IMR-90 (cell line): Measurements from ENCODE around the gene GATD1.

Experiments used
- BHLHE40 ChIP-seq: fragments of 150-350 bp; IDR thresholded peaks from 2 replicates; pipeline ENCODE4 v1.6.1; 2016; ENCODE audit warnings: mild to moderate bottlenecking, low read depth, low read length
- CEBPB ChIP-seq: IDR thresholded peaks from 2 replicates; pipeline ENCODE4 v1.6.1; 2012; ENCODE audit warnings: low read depth, low read length, improper control_type of control experiment
- CHD1 ChIP-seq: IDR thresholded peaks from 2 replicates; pipeline ENCODE4 v1.6.1; 2012; ENCODE audit warnings: low read depth, low read length, improper control_type of control experiment
- ELK1 ChIP-seq: fragments of 150-350 bp; IDR thresholded peaks from 2 replicates; pipeline ENCODE4 v1.6.1; 2016; ENCODE audit warnings: low read depth, mild to moderate bottlenecking, low read length, moderate library complexity, borderline replicate concordance
- FOS ChIP-seq: fragments of 150-350 bp; IDR thresholded peaks from 2 replicates; pipeline ENCODE4 v1.6.1; 2016; ENCODE audit warnings: low read depth, low read length
- MAZ ChIP-seq: IDR thresholded peaks from 2 replicates; pipeline ENCODE4 v1.6.1; 2012; ENCODE audit warnings: low read depth, mild to moderate bottlenecking, low read length, improper control_type of control experiment, moderate library complexity, borderline replicate concordance
- POLR2A ChIP-seq: IDR thresholded peaks from 2 replicates; pipeline ENCODE4 v1.6.1; 2012; ENCODE audit warnings: mild to moderate bottlenecking, low read depth, low read length
- RCOR1 ChIP-seq: IDR thresholded peaks from 2 replicates; pipeline ENCODE4 v1.6.1; 2012; ENCODE audit warnings: mild to moderate bottlenecking, low read length, improper control_type of control experiment; ENCODE audit not compliant: insufficient replicate concordance
- USF2 ChIP-seq: fragments of 150-350 bp; IDR thresholded peaks from 2 replicates; pipeline ENCODE4 v1.6.1; 2017; ENCODE audit warnings: mild to moderate bottlenecking, antibody characterized with exemption, low read length, low read depth
- TF ChIP-seq, protein P1 (sequence below): conservative IDR thresholded peaks from 2 replicates; pipeline ENCODE4 v1.5.1; 2012; ENCODE audit warnings: mild to moderate bottlenecking, low read depth, low read length, improper control_type of control experiment

GRCh38 chr11:821512-822371, 44.5 kb upstream of the GATD1 start:
- TF ChIP-seq, protein P1, sequence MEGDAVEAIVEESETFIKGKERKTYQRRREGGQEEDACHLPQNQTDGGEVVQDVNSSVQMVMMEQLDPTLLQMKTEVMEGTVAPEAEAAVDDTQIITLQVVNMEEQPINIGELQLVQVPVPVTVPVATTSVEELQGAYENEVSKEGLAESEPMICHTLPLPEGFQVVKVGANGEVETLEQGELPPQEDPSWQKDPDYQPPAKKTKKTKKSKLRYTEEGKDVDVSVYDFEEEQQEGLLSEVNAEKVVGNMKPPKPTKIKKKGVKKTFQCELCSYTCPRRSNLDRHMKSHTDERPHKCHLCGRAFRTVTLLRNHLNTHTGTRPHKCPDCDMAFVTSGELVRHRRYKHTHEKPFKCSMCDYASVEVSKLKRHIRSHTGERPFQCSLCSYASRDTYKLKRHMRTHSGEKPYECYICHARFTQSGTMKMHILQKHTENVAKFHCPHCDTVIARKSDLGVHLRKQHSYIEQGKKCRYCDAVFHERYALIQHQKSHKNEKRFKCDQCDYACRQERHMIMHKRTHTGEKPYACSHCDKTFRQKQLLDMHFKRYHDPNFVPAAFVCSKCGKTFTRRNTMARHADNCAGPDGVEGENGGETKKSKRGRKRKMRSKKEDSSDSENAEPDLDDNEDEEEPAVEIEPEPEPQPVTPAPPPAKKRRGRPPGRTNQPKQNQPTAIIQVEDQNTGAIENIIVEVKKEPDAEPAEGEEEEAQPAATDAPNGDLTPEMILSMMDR = no peak
- TF ChIP-seq RCOR1 (no peak), FOS (no peak), BHLHE40 (no peak), CHD1 (no peak), POLR2A (no peak; the same call in 1 of the 2 replicates), CEBPB (no peak), USF2 (no peak), MAZ (no peak), ELK1 (no peak)
